ENCODE measurements around the gene ITGB8.
"Not testable (repeated sequence)": the region's sequence is repeated elsewhere in the genome, so short reads cannot be mapped to it uniquely, and the experiment has no call there.

Gene ITGB8

DNA sequence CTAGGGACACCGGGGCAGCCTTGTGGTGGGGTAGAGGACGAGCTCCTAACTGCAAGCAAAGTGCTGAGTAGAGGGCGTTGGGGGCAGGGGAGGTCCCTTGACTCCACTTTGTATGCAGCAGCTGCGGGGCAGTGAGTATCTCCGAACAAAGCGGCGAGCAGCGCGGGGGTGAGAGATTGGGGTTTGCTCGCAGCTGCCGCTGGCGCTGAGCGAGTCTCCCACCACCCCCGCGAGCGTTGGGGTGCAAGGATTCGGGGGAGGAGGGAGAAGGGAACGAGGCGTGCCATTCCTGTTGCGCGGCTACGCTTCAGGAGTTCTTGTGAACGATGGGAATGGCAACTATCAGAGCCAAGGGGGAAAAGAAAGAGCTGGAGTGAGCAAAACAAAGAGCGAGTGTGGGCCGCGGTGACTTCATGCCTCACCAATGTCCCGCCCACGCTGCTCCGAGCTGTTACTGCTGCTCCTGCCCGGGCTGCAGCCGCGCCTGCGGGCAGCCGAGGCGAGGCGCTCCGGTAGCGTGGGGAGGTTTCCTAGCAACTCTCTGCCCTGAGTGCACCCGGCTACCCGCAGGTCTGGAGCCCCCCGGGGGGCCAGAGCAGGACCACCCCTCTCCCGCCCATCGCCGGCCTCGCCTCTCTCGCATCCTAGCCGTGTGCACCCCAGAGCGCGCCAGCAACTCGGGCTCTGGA, at the start of gene ITGB8:
ITGB8 (plus strand) TSS at position 662 of the 689 bp plus-strand sequence. CDS start 907 bp downstream, outside the sequence.
- DNase-seq, result no peak

GRCh38 chr7:20282959-20283358, 47.7 kb upstream of the ITGB8 start:
- DNase-seq, result no peak

DNA sequence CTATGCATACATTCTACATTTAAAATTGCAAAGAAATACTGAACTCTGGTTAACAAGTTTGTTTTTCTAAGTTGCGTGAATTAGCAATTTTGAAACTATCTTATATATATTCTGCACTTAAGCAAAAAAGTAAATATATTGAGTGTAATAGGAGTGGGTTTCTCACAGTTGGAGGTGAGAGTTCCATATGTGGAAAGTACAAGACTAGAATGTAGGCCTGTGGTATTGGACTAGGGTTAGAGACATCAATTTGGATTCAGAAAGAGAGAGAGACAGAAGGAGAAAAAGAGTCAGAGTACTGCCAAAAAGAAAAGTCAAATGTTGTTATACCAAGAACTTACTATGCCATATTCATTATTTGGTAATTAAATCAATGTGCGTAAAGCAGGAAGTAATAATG, 47.3 kb upstream of the ITGB8 start:
- DNase-seq, result no peak

- no peak for DNase-seq
Observed at GRCh38 chr7:20284003-20284770, 46.5 kb upstream of the ITGB8 start.

GRCh38 chr7:20284771-20285143, 45.9 kb upstream of the ITGB8 start:
- DNase-seq, result no peak

DNA sequence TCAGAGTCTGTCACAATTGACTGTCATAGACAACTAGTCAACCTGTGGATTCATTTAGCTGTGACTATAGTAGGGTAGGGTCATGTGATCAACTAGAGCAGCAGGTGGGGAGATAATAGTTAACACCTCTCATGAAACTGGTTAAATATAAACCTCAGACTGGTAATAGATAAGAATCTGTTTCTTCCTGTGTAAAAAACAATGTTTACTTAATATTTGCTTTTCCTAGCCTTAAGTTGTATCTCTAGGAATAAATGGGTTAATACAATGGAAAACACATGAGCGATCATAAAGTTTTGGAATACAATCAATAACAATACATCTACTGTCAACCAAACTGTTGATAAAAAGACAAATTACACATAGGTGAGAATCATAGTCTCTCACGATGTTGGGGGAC, 43.4 kb upstream of the ITGB8 start:
- no peak for DNase-seq

GRCh38 chr7:20288036-20288435, 42.7 kb upstream of the ITGB8 start:
- no peak for DNase-seq

GRCh38 chr7:20290505-20291111, 40.1 kb upstream of the ITGB8 start:
- no peak for DNase-seq

- DNase-seq, result no peak
Observed at GRCh38 chr7:20293336-20293735, 37.4 kb upstream of the ITGB8 start.

- DNase-seq, result no peak
Observed at GRCh38 chr7:20296444-20296843, 34.3 kb upstream of the ITGB8 start.

DNA sequence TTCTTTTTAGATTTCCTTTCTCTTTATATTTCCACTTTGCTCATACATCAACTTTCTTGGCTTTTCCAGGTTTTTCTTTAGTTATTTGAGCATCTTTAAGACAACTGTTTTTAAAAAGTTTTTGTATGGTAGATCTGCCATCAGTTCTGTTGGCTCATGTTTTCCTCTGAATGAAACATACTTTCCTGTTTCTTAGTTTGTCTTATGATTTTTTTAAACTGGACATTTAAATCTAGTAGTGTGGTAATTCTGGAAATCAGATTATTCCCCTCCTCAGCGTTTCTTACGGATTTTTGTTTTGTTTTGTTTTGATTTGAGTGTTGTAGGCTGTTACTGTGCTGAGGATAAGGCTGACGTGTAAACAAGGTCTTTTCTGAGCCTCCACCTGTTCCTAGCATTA, 33.8 kb upstream of the ITGB8 start:
- DNase-seq, result no peak

- DNase-seq, result no peak
Observed at GRCh38 chr7:20298486-20298901, 32.2 kb upstream of the ITGB8 start.

DNA sequence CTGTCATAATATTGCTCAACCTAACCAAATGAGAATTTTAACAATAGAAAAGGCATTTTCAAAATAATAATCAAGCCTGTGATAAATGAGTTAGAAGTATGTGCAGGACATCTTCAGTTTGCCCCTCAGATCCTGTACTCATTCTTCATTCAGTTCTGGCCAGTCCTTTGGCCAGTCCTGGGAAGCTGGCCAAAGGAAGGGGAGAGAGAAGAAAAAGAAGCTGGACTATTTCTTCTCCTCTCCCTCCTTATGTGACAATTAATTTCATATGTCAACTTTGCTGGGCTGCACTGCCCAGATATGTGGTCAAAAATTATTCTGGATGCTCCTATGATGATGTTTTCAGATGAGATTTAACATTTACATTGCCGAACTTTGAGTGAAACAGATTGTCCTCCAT, 31.6 kb upstream of the ITGB8 start:
- DNase-seq, result no peak

GRCh38 chr7:20299647-20300312, 30.9 kb upstream of the ITGB8 start:
- DNase-seq, result no peak

- no peak for DNase-seq
Observed at GRCh38 chr7:20301311-20301939, 29.3 kb upstream of the ITGB8 start.

GRCh38 chr7:20302300-20302699, 28.4 kb upstream of the ITGB8 start:
- DNase-seq, result not testable (repeated sequence)

DNA sequence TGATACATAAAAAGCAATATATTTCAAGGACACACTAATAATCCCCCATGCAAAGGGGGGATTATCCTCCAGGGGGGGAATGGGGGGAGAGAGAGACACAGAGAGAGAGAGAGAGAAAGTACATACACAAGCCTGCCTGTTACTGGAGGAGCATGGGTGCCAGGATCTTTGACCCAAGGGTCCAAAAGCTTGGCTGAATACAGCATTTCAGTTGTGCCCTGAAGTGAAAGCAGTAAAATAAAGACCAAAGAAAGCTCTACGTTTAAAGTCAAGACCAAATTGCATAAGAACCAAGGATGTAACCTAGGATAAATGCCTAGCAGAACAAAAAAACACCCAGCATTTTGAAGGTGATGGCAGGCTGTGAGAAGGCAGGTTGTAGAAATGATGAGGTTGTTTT, 27.8 kb upstream of the ITGB8 start:
- no peak for DNase-seq

DNA sequence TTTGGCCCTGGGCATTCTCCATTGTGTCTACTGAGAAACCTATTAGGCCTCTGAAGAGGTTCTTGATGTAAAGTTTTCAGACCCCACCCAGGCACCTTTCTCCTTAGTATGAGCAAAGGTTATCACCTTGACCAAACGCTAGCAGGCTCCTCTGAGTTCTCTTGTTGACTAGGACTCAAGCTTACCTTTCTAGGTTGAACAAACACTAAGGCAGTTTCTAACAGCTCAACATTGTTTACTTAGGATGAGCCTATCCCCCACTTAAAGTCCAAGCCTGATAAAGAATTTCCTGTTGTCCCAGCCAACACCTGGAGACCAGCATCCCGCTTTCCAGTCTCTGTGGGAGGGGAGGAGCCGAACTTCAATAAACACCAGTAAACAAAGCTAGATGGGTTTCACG, 26.3 kb upstream of the ITGB8 start:
- DNase-seq, result no peak

DNA sequence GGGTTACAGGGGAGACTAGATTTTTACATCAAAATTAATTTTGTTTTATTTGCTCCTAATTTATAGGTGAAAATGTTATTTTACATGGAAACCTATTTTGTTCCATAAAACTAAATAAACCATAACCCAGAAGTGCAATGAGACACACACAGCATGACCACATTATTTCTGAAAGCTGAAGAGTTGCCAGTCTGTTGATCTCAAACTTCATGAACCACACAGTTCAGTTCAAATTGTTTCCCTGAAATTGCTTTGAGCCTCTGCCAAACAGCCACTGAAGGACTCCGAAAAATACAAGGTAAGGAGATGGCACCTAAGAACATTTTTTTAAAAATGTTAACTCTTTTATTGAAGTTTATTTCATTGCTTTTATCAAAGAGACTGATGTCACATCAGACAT, 25.0 kb upstream of the ITGB8 start:
- no peak for DNase-seq

DNA sequence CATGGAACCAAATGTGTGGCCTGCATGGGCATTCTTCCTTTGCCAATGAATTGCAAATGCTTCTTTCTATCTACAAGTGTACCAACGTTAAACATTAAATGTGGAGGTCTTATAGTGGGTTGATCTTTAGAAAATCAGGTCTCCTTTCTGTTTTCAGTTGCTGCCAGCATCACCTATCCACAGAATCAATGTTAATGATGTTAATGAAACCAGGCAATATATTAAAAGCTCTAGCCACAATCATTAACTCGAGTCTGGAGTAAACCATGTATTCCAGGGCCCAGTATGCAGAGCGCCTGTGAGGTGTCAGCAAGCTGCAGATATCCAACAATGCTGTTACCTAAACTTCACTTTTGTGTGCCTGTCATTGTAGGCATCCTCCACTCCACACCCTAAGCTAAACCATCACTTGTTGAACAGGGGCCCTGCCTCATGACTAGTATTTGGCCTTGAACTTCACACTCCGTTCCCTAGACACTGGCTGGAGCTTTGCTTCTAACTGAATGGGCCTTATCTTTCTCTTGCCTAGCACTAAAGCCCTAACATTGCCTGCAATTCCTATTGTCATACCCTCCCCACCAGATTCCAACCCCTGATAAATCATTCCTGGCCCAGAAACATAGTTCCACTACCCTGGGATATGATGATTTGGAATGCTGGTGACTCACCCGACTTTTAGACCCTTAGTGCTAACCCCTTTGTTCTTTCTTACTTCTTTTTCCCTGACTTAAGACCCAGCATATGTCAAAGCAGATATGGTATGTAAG, 24.3 kb upstream of the ITGB8 start:
- DNase-seq, result no peak

- no peak for DNase-seq
Observed at GRCh38 chr7:20307119-20307518, 23.6 kb upstream of the ITGB8 start.

- no peak for DNase-seq
Observed at GRCh38 chr7:20307901-20308300, 22.8 kb upstream of the ITGB8 start.

Data from NCI-H524 treated with DMSO at 0.1 percent for 48 hours (cell line).